Adrenal gland (tissue), 12 donors: ENCODE measurements around the gene PI4K2B. TPM values are rescaled to one million over a fixed set of nuclear protein-coding genes. Genes with fewer than 3 reads are reported as not detected.
"Not testable (repeated sequence)": the region's sequence is repeated elsewhere in the genome, so short reads cannot be mapped to it uniquely, and the experiment has no call there.

ENCODE experiments used
- DNase-seq, 7 donors: peaks; one replicate each; pipeline ENCODE4 v3.0.0-alpha.2; 2019 to 2020
- H3K27ac ChIP-seq, 5 donors: fragments of 200-600 bp; sonication (generic) in 4 of 5; 1 replicate in 3 of 5; 2 replicates in 2 of 5; pipeline versions ENCODE4 v1.5.1 to v1.8.0; 2016 to 2020; ENCODE audit warnings: mild to moderate bottlenecking in 1 of 5
- H3K27me3 ChIP-seq: fragments of 200-600 bp; 2 replicates; pipeline ENCODE4 v1.8.0; 2021
- H3K36me3 ChIP-seq, 2 donors: fragments of 200-600 bp; replicated peaks in 1 of 2; 1 replicate in 1 of 2; 2 replicates in 1 of 2; pipeline versions ENCODE4 v1.5.1 to v1.8.0; 2018 to 2022
- H3K4me1 ChIP-seq, 2 donors: fragments of 200-600 bp; replicated peaks in 1 of 2; 1 replicate in 1 of 2; 2 replicates in 1 of 2; pipeline versions ENCODE4 v1.5.1 to v1.8.0; 2018 to 2021
- H3K4me3 ChIP-seq, 4 donors: fragments of 200-600 bp; sonication (generic) in 3 of 4; one replicate each; pipeline ENCODE4 v1.5.1; 2016 to 2018
- H3K9me3 ChIP-seq, 3 donors: fragments of 200-600 bp; sonication (generic) in 1 of 3; replicated peaks in 1 of 3; 1 replicate in 2 of 3; 2 replicates in 1 of 3; pipeline versions ENCODE4 v1.5.1 to v1.8.0; 2016 to 2021
- POLR2A ChIP-seq, 2 donors: fragments of 450-650 bp; IDR thresholded peaks; one replicate each; pipeline ENCODE4 v1.6.1; 2017; ENCODE audit warnings: antibody characterized with exemption in 2 of 2, mild to moderate bottlenecking in 2 of 2, moderate library complexity in 1 of 2
- WGBS, 4 donors: extraction: QIAGEN DNeasy Blood & Tissue Kit in 2 of 4; methylation state at CpG; one replicate each; pipeline versions ENCODE4 v1.1.5 to v1.1.7; 2013 to 2017; 5-methylcytosine and 5-hydroxymethylcytosine counted together
- intact Hi-C, 2 donors: fragments of 100-400 bp; cut with DNase I; formaldehyde crosslinking; loops; one replicate each; pipeline versions ENCODE4 v1.14.1 to v1.15.0; 2022 to 2023
- polyA plus RNA-seq, 3 donors: library from polyadenylated mRNA; stranded (reverse); fragments of 200-250 nt in 2 of 3; fragments of 350-450 nt in 1 of 3; fragmentation: Illumina TruSeq in 1 of 3; extraction: RNeasy Lipid Tissue Mini Kit (QIAGEN cat#74804) in 1 of 3; gene quantifications; one replicate each; pipeline ENCODE4 v1.2.3, GENCODE V29; 2013 to 2014
- total RNA-seq, 9 donors: library from RNA; depleted of rRNA in 4 of 9; stranded (reverse); fragments of >200 nt in 4 of 9; fragments of 120-200 nt in 1 of 9; fragmentation: NEBNext Ultra II Directional in 1 of 9; extraction: Animal tissue kit (Norgen Biotek cat#: 25700) in 1 of 9; gene quantifications; one replicate each; pipeline versions ENCODE4 v1.1.0 to v1.2.4, GENCODE V29; 2013 to 2023
- TF ChIP-seq, protein P1 (sequence below), 6 experiments: fragments of 450-650 bp in 4 of 6; fragments of 200-600 bp in 2 of 6; sonication (generic) in 1 of 6; IDR thresholded peaks; 1 replicate in 5 of 6; 2 replicates in 1 of 6; pipeline versions ENCODE4 v1.5.1 to v1.8.0; 2016 to 2021; ENCODE audit warnings: antibody characterized with exemption in 6 of 6, mild to moderate bottlenecking in 2 of 6, moderate library complexity in 1 of 6
- donor health status: healthy with polysubstance abuse.
- donor health status: Bipolar disorder and iron deficiency.
- donor health status: DM: yes; HTN: yes; CAD: no.
- donor health status: DM: no; HTN: no; CAD: no.
- donor health status: DM: no; HTN: no; CAD: no.
- donor health status: DM: yes; HTN: yes; CAD: no.

Gene PI4K2B
- total and polyA plus RNA-seq, 12 donors = 4.6 to 29.3 (median 13.6) TPM

DNA sequence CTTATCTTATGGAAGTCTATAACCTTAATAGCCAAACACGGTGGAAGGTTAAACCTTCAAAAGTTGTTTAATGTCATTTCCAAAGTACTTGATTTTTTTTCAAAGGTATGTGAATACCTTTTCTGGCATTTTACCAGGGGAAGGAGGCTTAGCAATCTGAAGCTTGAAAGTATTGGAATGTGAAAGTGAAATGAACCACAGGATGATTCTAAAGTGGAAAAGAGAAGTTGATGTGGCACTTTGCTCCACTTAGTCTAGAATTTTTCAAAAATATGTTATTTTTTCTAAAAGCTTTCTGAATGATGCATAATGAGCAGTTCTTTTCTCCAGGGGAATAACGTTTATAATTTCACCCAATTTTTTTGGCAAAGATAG, 19.2 kb downstream of the PI4K2B start:
- no peak for DNase-seq
- Histone ChIP-seq H3K27ac (no peak overlapping the region), H3K4me1 (peaks cover 0 to 7% of the 10 kb centered on the region in 2 donors), H3K36me3 (peaks cover 0 to 22% of the 10 kb centered on the region in 2 donors), H3K27me3 (no peaks in the 10 kb centered on the region), H3K9me3 (no peaks in the 10 kb centered on the region), H3K4me3 (no peak overlapping the region)
- intact Hi-C loops = no loop called here
- TF ChIP-seq POLR2A (IDR thresholded peaks at IDR 0.05) = no peak
- TF ChIP-seq, protein P1, sequence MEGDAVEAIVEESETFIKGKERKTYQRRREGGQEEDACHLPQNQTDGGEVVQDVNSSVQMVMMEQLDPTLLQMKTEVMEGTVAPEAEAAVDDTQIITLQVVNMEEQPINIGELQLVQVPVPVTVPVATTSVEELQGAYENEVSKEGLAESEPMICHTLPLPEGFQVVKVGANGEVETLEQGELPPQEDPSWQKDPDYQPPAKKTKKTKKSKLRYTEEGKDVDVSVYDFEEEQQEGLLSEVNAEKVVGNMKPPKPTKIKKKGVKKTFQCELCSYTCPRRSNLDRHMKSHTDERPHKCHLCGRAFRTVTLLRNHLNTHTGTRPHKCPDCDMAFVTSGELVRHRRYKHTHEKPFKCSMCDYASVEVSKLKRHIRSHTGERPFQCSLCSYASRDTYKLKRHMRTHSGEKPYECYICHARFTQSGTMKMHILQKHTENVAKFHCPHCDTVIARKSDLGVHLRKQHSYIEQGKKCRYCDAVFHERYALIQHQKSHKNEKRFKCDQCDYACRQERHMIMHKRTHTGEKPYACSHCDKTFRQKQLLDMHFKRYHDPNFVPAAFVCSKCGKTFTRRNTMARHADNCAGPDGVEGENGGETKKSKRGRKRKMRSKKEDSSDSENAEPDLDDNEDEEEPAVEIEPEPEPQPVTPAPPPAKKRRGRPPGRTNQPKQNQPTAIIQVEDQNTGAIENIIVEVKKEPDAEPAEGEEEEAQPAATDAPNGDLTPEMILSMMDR (IDR thresholded peaks at IDR 0.05) = no peak
- 16 to 20% (median 17%) methylated on average over 2 of the region's 2 CpGs for WGBS, 4 donors

DNA sequence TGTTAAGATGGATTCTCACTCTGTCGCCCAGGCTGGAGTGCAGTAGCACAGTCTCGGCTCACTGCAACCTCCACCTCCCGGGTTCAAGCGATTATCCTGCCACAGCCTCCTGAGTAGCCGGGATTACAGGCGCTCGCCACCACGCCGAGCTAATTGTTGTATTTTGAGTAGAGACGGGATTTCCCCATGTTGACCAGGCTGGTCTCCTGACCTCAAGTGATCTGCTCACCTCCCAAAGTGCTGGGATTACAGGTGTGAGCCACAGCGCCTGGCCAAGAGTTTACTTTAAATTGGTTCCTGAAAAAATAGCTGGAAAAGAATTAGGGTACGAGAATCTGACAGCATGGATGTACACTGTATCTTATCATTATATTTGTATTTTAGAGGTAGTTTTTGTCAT, 20.0 kb downstream of the PI4K2B start:
- H3K27ac ChIP-seq, intact Hi-C loops, H3K4me1 ChIP-seq, H3K9me3 ChIP-seq, H3K4me3 ChIP-seq, H3K27me3 ChIP-seq, DNase-seq: not testable (repeated sequence)
- WGBS, 4 donors = 90 to 98% (median 96%) methylated on average over 12 of the region's 12 CpGs
- peaks cover 0 to 22% of the 10 kb centered on the region in 2 donors for H3K36me3 ChIP-seq

DNA sequence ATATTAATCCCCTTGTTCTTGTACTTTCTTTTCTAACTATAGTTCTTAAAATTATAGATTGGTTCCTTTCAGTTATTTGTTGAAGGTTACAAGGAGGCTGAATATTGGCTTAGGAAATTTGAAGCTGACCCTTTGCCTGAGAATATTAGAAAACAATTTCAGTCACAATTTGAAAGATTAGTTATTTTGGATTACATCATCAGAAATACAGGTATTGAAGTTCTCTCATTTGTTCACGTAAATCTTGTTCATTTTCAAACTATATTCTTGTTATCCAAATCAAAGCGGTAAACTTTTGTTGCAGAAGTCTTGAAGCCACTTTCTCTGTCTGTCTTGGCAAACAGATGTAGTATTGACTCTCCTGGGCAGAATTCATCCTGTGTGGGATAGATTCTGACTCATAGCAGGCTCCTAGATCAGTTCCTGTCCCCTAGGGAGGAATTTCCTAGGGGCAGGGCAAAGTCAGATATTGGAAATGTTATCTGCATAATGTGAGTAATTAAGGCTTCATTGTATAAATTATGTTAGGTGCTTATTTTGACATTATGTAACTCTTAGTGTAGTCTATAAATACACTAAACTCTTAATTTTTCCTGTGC, 25.2 kb downstream of the PI4K2B start:
- TF ChIP-seq, protein P1 (IDR thresholded peaks at IDR 0.05) = no peak
- no peak for TF ChIP-seq POLR2A (IDR thresholded peaks at IDR 0.05)
- WGBS, 4 donors = 96 to 100% (median 98%) methylated on average over 2 of the region's 2 CpGs
- Histone ChIP-seq H3K36me3 (peaks cover 0 to 22% of the 10 kb centered on the region in 2 donors), H3K27ac (no peak overlapping the region), H3K27me3 (no peaks in the 10 kb centered on the region), H3K4me1 (no peaks in the 10 kb centered on the region), H3K4me3 (no peak overlapping the region), H3K9me3 (no peaks in the 10 kb centered on the region)
- intact Hi-C loops = no loop called here
- DNase-seq = no peak

DNA sequence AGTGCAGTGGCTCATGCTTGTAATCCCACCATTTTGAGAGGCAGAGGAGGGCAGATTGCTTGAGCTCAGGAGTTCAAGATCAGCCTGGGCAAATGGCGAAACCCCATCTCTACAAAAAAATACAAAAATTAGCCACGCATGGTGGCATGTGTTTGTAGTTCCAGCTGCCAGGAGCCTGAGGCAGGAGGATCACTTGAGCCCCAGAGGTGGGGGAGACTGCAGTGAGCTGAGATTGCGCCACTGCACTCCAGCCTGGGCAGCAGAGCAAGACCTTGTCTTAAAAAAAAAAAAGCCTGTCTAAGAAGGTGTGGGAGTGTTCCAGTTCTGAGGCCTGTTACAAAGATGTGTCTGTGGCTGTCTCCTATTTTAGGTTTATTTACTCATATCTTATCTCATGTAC, 38.0 kb downstream of the PI4K2B start:
- TF ChIP-seq, protein P1 (IDR thresholded peaks at IDR 0.05) = no peak
- TF ChIP-seq POLR2A (IDR thresholded peaks at IDR 0.05) = no peak
- DNase-seq = no peak
- WGBS, 4 donors = 96 to 100% (median 98%) methylated on average over 3 of the region's 3 CpGs
- Histone ChIP-seq H3K4me3 (no peak overlapping the region), H3K9me3 (no peaks in the 10 kb centered on the region), H3K36me3 (peaks cover 0 to 8% of the 10 kb centered on the region in 2 donors), H3K4me1 (no peaks in the 10 kb centered on the region), H3K27me3 (no peaks in the 10 kb centered on the region), H3K27ac (no peak overlapping the region)
- intact Hi-C loops = no loop called here

GRCh38 chr4:25280210-25280609, 46.4 kb downstream of the PI4K2B start:
- no peaks in the 10 kb centered on the region for H3K4me1 ChIP-seq
- no peaks in the 10 kb centered on the region for H3K9me3 ChIP-seq
- intact Hi-C loops = no loop called here
- H3K36me3 ChIP-seq = no peaks in the 10 kb centered on the region
- no peak overlapping the region for H3K4me3 ChIP-seq
- no peaks in the 10 kb centered on the region for H3K27me3 ChIP-seq
- 82 to 95% (median 87%) methylated on average over 4 of the region's 4 CpGs for WGBS, 4 donors
- no peak overlapping the region for H3K27ac ChIP-seq
- DNase-seq = no peak
- TF ChIP-seq, protein P1 (IDR thresholded peaks at IDR 0.05) = no peak
- TF ChIP-seq POLR2A (IDR thresholded peaks at IDR 0.05) = no peak
